Right lobe of liver (tissue), 4 donors: Measurements from ENCODE around the gene FNTB.

Source experiments
- CTCF ChIP-seq, 4 donors: fragments of 200-600 bp in 3 of 4; fragments of 450-650 bp in 1 of 4; IDR thresholded peaks; one replicate each; pipeline versions ENCODE4 v1.5.1 to v1.8.0; 2016 to 2022; ENCODE audit warnings: antibody characterized with exemption in 4 of 4, mild to moderate bottlenecking in 2 of 4
- POLR2A ChIP-seq: fragments of 450-650 bp; IDR thresholded peaks from one replicate; pipeline ENCODE4 v1.6.1; 2017; ENCODE audit warnings: antibody characterized with exemption, mild to moderate bottlenecking
- donor health status: DM: no; HTN: no; CAD: no.
- donor health status: DM: no; HTN: no; CAD: no.
- donor health status: DM: no; HTN: yes; CAD: no.

- no peak for TF ChIP-seq CTCF (IDR thresholded peaks at IDR 0.05)
- TF ChIP-seq POLR2A: no peak
Measured at GRCh38 chr14:65101631-65102440, 115.1 kb downstream of the FNTB start.
